Measurements from ENCODE around the gene ASTN2.

DNA sequence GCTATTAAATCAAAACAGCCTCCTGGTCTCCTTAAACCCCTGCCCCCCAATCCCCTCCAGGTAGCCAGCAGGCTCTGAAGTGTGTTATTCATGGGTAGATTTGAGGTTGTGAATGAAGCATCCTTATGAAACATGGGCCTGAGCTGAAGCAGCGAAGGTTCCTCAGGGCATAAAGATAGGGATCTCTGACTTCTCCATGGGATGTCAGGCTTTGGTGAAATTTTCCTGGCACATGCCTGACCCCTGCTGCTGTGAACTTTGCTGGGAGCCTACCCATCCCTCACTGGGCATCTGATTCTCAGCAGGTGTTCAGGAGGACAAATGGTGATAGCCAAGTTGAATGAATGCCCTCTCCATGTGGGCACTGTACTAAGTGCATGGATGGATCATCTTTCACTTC is 250.3 kb downstream of the ASTN2 start:
- TF ChIP-seq, protein P1, sequence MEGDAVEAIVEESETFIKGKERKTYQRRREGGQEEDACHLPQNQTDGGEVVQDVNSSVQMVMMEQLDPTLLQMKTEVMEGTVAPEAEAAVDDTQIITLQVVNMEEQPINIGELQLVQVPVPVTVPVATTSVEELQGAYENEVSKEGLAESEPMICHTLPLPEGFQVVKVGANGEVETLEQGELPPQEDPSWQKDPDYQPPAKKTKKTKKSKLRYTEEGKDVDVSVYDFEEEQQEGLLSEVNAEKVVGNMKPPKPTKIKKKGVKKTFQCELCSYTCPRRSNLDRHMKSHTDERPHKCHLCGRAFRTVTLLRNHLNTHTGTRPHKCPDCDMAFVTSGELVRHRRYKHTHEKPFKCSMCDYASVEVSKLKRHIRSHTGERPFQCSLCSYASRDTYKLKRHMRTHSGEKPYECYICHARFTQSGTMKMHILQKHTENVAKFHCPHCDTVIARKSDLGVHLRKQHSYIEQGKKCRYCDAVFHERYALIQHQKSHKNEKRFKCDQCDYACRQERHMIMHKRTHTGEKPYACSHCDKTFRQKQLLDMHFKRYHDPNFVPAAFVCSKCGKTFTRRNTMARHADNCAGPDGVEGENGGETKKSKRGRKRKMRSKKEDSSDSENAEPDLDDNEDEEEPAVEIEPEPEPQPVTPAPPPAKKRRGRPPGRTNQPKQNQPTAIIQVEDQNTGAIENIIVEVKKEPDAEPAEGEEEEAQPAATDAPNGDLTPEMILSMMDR (IDR thresholded peaks at IDR 0.05; ENCODE audit: low read depth, low read length): no peak
- TF ChIP-seq, protein P2, sequence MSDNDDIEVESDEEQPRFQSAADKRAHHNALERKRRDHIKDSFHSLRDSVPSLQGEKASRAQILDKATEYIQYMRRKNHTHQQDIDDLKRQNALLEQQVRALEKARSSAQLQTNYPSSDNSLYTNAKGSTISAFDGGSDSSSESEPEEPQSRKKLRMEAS (IDR thresholded peaks at IDR 0.05; ENCODE audit: low read depth, low read length): no peak
- TF ChIP-seq POLR2A (IDR thresholded peaks at IDR 0.05; ENCODE audit: extremely low read depth, insufficient read length): no peak
